HepG2 (cell line): ENCODE data around the gene CNTRL. TPM values are rescaled to one million over a fixed set of nuclear protein-coding genes. Genes with fewer than 3 reads are reported as not detected.
A peak's percentile ranks its signal among the peaks of the same experiment; 100 is the strongest.

Experiments used
- ATAC-seq: fragments of 200-7000 bp; cut with Tn5 transposase; 3 replicates; pipeline ENCODE4 v1.9.1; 2020; ENCODE audit warnings: mild to moderate bottlenecking, moderate library complexity
- BruUV-seq: library from RNA; stranded (reverse); fragments of 400-500 nt; replicated peaks from 2 replicates; lab custom pipeline; 2021; lab: Mats Ljungman, UMichigan
- CTCF ChIA-PET: fragments of 300-600 bp; formaldehyde crosslinking; extraction: SDS; loops from one replicate; lab custom pipeline; 2021; ENCODE audit warnings: low total read pairs, inconsistent platforms, low intra/inter-chr PET ratio; lab: Yijun Ruan, JAX
- POLR2A ChIA-PET: fragments of 350-600 bp; sonication (Branson Sonifier 250); formaldehyde crosslinking; loops from one replicate; lab custom pipeline; 2020; ENCODE audit warnings: antibody characterized with exemption, inconsistent platforms; lab: Yijun Ruan, JAX
- DNase-seq: peaks from one replicate; pipeline ENCODE4 v3.0.0-alpha.2; 2015; ENCODE audit warnings: low spot score
- FAIRE-seq: peaks from 3 replicates; lab custom pipeline; 2011; peaks lifted over from hg19 to GRCh38; lab: Jason Lieb, UNC
- H2AFZ ChIP-seq: one replicate; pipeline ENCODE4 v1.6.1; 2011; ENCODE audit warnings: low read length, inconsistent platforms
- H3K27ac ChIP-seq: fragments of 300-600 bp; 3 replicates; pipeline ENCODE4 v1.8.0; 2011; ENCODE audit warnings: mixed run types, mild to moderate bottlenecking, mixed read lengths, low read length, inconsistent platforms; ENCODE audit not compliant: insufficient read depth; ENCODE audit errors: extremely low read length
- H3K27me3 ChIP-seq, 2 experiments: fragments of 200-600 bp in 1 of 2; 2 replicates in 1 of 2; 3 replicates in 1 of 2; pipeline versions ENCODE4 v1.6.0 to v1.8.0; 2011; ENCODE audit warnings: low read length in 2 of 2, mild to moderate bottlenecking in 2 of 2, moderate library complexity in 2 of 2, inconsistent platforms in 1 of 2; ENCODE audit not compliant: insufficient read depth in 2 of 2, control insufficient read depth in 1 of 2
- H3K36me3 ChIP-seq, 2 experiments: fragments of 200-600 bp in 1 of 2; replicated peaks in 1 of 2; 2 replicates in 1 of 2; 3 replicates in 1 of 2; pipeline versions ENCODE4 v1.5.1 to v1.8.0; 2011; ENCODE audit warnings: low read length in 2 of 2, inconsistent platforms in 1 of 2; ENCODE audit not compliant: insufficient read depth in 2 of 2, control insufficient read depth in 1 of 2
- H3K4me1 ChIP-seq: 2 replicates; pipeline ENCODE4 v1.5.1; 2012; ENCODE audit warnings: low read length, inconsistent platforms; ENCODE audit not compliant: insufficient read depth
- H3K4me2 ChIP-seq: 2 replicates; pipeline ENCODE4 v1.6.0; 2011; ENCODE audit warnings: low read depth, low read length, inconsistent platforms
- H3K4me3 ChIP-seq, 3 experiments: fragments of 200-600 bp in 1 of 3; sonication (generic), shearing (Covaris generic) in 1 of 3; replicated peaks in 1 of 3; 2 replicates each; pipeline ENCODE4 v1.5.1; 2011 to 2016; ENCODE audit warnings: low read length in 3 of 3, inconsistent platforms in 2 of 3, low read depth in 2 of 3, mild to moderate bottlenecking in 2 of 3, control low read depth in 1 of 3, mixed read lengths in 1 of 3; ENCODE audit not compliant: insufficient read depth in 1 of 3
- H3K79me2 ChIP-seq: one replicate; pipeline ENCODE4 v1.6.1; 2011; ENCODE audit warnings: low read length, inconsistent platforms; ENCODE audit not compliant: insufficient read depth
- H3K9ac ChIP-seq: 2 replicates; pipeline ENCODE4 v1.6.0; 2011; ENCODE audit warnings: mild to moderate bottlenecking, low read depth, low read length, inconsistent platforms; ENCODE audit not compliant: insufficient read depth
- H3K9me3 ChIP-seq: 2 replicates; pipeline ENCODE4 v1.5.1; 2012; ENCODE audit warnings: mild to moderate bottlenecking, low read length
- H4K20me1 ChIP-seq: 2 replicates; pipeline ENCODE4 v1.6.0; 2011; ENCODE audit warnings: inconsistent platforms, mild to moderate bottlenecking, low read length, moderate library complexity; ENCODE audit not compliant: insufficient read depth
- CEBPB ChIP-seq: IDR thresholded peaks from 2 replicates; pipeline ENCODE4 v1.6.1; 2011; ENCODE audit warnings: low read depth, low read length, improper control_type of control experiment, borderline replicate concordance
- CEBPG ChIP-seq: IDR thresholded peaks from 2 replicates; pipeline ENCODE4 v1.6.1; 2016
- MAFF ChIP-seq: IDR thresholded peaks from 2 replicates; pipeline ENCODE4 v1.6.1; 2011; ENCODE audit warnings: low read depth, low read length, improper control_type of control experiment
- ZNF577 ChIP-seq: sonication (generic); formaldehyde crosslinking; IDR thresholded peaks from 2 replicates; pipeline ENCODE4 v1.4.0; 2020; ENCODE audit warnings: mild to moderate bottlenecking, low read depth, missing genetic modification reagents, borderline replicate concordance
- WGBS: methylation state at CpG from one replicate; pipeline ENCODE4 v1.1.6; 2017; ENCODE audit warnings: low lambda C conversion rate; 5-methylcytosine and 5-hydroxymethylcytosine counted together
- in situ Hi-C: cut with HindIII; loops from 2 replicates; pipeline ENCODE4 v1.10.0; 2017; ENCODE audit warnings: low pct_unique_long_range_greater_than_20kb; ENCODE audit not compliant: extremely low pct_ligation_motif_present
- intact Hi-C: fragments of 100-400 bp; cut with micrococcal nuclease; formaldehyde crosslinking; loops from one replicate; pipeline ENCODE4 v1.10.0; 2022; ENCODE audit not compliant: unreplicated experiment
- polyA plus RNA-seq, 8 experiments: library from polyadenylated mRNA; depleted of rRNA in 3 of 8; stranded (reverse) in 7 of 8; unstranded in 1 of 8; fragments of >200 nt; fragmentation: Illumina TruSeq in 4 of 8; extraction: Trizol in 4 of 8; gene quantifications; 2 replicates each; pipeline versions ENCODE4 v1.2.1 to v1.2.3, GENCODE V29; 2011 to 2016; ENCODE audit warnings: low read depth in 4 of 8, missing spikeins in 1 of 8, mixed read lengths in 1 of 8; ENCODE audit not compliant: insufficient read depth in 1 of 8
- total RNA-seq, 5 experiments: library from RNA; depleted of rRNA; stranded (reverse); fragments of >200 nt; fragmentation: Illumina TruSeq; extraction: Trizol; gene quantifications; 2 replicates each; pipeline ENCODE4 v1.2.3, GENCODE V29; 2016; ENCODE audit warnings: low read depth in 1 of 5
- TF ChIP-seq, protein P1 (sequence below): IDR thresholded peaks from 2 replicates; pipeline ENCODE4 v1.6.1; 2016

Gene CNTRL
- total and polyA plus RNA-seq, 2 of the 13 experiments (the other 11 are each of a cell fraction or from before 2014, with no cell fraction given), result 7.5 to 11.8 TPM

DNA sequence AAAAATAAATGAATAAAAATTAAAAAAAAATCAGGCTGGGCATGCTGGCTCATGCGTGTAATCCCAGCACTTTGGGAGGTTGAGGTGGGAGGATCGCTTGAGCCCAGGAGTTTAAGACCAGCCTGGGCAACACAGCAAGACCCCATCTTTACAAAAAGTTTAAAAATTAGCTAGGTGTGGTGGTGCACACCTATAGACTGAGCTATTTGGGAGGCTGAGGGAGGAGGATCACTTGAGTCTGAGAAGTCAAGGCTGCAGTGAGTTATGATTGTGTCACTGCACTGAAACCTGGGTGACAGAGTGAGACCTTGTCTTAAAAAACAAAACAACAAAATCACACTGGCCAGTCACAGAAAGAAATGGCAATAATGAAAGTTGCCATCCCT is 3.4 kb upstream of the CNTRL start:
- H3K27me3 ChIP-seq, result no peaks in the 10 kb centered on the region
- H2AFZ ChIP-seq, result no peak overlapping the region
- H4K20me1 ChIP-seq, result no peaks in the 10 kb centered on the region
- H3K9me3 ChIP-seq, result peaks cover 12% of the 10 kb centered on the region; the same call in 1 of the 2 replicates
- no peak overlapping the region for H3K4me2 ChIP-seq
- no peaks in the 10 kb centered on the region for H3K79me2 ChIP-seq
- in situ Hi-C loops, result no loop called here
- intact Hi-C loops, result no loop called here
- TF ChIP-seq, protein P1, sequence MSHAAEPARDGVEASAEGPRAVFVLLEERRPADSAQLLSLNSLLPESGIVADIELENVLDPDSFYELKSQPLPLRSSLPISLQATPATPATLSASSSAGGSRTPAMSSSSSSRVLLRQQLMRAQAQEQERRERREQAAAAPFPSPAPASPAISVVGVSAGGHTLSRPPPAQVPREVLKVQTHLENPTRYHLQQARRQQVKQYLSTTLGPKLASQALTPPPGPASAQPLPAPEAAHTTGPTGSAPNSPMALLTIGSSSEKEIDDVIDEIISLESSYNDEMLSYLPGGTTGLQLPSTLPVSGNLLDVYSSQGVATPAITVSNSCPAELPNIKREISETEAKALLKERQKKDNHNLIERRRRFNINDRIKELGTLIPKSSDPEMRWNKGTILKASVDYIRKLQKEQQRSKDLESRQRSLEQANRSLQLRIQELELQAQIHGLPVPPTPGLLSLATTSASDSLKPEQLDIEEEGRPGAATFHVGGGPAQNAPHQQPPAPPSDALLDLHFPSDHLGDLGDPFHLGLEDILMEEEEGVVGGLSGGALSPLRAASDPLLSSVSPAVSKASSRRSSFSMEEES (CRISPR knock-in tag), result no peak
- no peak for TF ChIP-seq MAFF
- ATAC-seq (no peak), FAIRE-seq (no peak), DNase-seq (no peak)
- peaks cover 24% of the 10 kb centered on the region for H3K4me1 ChIP-seq
- H3K9ac ChIP-seq, result no peak overlapping the region
- no peak overlapping the region for H3K4me3 ChIP-seq
- H3K36me3 ChIP-seq, result no peaks in the 10 kb centered on the region
- CTCF ChIA-PET, result no interaction called here
- POLR2A ChIA-PET, result no interaction called here
- no TSS peak for BruUV-seq
- no peak overlapping the region for H3K27ac ChIP-seq
- 95% methylated on average over 2 of the region's 2 CpGs for WGBS

DNA sequence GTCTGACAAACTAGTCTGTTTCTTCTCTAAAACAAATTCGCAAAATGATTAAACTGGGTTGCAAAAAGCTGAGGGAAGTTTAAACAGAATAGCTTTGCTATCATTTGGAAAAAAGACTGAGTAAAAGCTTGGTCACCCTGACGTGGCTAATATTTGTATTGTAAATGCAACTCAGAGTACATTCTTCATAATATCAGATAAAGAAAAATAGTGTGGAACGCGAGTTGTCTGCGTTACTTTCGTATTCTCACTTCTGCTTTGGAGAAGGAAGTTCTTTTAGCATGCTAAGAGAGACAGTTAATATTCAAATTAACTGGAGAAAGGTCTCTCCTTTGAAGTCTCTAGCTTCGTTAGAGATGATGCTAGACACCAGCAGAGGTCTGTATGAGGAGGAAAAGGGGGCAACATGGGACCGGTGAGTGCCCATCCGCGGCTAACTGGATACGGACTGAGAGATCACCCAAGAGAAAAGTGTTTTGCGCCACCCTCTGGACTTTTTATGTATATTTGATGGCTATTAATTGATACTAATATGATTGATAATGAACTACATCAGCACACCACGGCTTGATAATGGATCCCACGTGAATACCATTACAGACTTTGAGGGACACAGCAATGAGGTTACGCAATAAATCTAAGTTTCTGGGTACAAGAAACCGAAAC is 2.9 kb upstream of the CNTRL start:
- CTCF ChIA-PET, result no interaction called here
- intact Hi-C loops, result no loop called here
- FAIRE-seq (no peak), DNase-seq (no peak), ATAC-seq (no peak)
- peaks cover 12% of the 10 kb centered on the region; the same call in 1 of the 2 replicates for H3K9me3 ChIP-seq
- POLR2A ChIA-PET, result no interaction called here
- 89% methylated on average over 16 of the region's 16 CpGs for WGBS
- no peaks in the 10 kb centered on the region for H3K79me2 ChIP-seq
- no peaks in the 10 kb centered on the region for H3K36me3 ChIP-seq
- no peak overlapping the region for H3K27ac ChIP-seq
- peaks cover 24% of the 10 kb centered on the region for H3K4me1 ChIP-seq
- no peaks in the 10 kb centered on the region for H3K27me3 ChIP-seq
- BruUV-seq, result no TSS peak
- H3K9ac ChIP-seq, result no peak overlapping the region
- no peak overlapping the region for H2AFZ ChIP-seq
- in situ Hi-C loops, result no loop called here
- no peaks in the 10 kb centered on the region for H4K20me1 ChIP-seq
- H3K4me3 ChIP-seq, result no peak overlapping the region
- TF ChIP-seq CEBPG (CRISPR knock-in tag) (peak; percentile 23; the same call in 1 of the 2 replicates), CEBPB (peak; percentile 84; the same call in 1 of the 2 replicates), ZNF577 (CRISPR knock-in tag) (no peak)
- no peak overlapping the region for H3K4me2 ChIP-seq
